CD4-positive, alpha-beta T cell treated with Interferon alpha-2 for 1 hour (primary cell): ENCODE results near the gene PCDHGC3.

Experiments used
- DNase-seq, 2 donors: peaks; one replicate each; pipeline ENCODE4 v3.0.0-alpha.2; 2020 to 2022

PCDHGC3 gene

DNA sequence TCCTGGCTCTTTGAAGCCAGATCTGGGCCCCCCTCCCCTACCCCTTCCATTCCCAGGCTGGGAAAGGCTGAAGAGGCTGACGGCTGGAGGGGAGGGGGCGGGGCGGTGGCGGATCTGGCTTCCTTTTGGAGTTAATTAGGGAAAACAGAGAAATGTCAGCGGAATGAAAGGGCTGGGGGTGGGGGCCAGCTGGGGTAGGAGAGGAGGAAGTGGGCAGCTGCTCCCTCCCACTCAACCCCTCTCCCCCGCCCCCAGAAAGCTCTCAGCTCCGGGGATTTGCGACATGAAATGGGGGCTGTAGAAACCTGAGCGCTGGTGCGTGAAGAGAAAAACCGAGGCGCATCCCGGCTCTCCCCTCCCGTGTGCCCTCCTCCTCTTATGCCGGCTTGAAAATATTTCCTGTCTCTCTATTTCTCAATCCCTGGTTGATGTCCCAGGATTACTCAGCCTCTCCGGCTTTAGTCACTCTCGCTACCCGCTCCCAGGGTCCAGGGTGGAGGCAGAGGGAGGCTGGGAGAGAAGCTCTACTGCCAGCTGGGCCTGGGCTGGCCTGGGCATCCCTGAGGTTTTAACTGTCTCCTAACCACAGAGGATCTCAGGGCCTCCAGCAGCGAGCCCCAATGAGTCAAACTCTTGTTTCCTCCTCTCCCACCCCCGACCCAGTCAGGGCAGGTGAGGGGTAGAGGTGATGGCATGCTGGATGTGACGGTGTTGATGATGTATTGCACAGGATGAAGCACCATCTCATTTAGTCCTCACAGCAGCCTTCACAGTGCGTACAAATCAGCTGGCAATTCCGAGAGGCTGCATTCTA, 33.2 kb downstream of the PCDHGC3 start:
- no peak for DNase-seq

DNA sequence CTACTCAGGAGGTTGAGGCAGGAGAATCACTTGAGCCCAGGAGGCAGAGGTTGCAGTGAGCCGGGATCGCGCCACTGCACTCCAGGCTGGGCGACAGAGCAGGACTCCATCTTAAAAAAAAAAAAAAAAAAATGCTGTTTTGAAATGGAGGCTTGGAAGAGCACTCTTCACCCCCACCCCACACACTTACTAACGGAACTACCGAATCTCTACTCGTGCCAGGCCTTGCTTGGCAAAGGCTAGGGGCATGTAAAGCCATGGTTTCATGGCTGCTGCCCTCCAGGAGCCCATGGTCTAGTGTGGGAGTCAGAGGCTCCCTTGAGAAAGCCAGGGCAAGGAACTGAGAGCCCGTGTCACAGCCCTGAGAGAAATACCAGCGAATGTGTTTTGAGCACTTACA, 34.4 kb downstream of the PCDHGC3 start:
- no peak for DNase-seq

DNA sequence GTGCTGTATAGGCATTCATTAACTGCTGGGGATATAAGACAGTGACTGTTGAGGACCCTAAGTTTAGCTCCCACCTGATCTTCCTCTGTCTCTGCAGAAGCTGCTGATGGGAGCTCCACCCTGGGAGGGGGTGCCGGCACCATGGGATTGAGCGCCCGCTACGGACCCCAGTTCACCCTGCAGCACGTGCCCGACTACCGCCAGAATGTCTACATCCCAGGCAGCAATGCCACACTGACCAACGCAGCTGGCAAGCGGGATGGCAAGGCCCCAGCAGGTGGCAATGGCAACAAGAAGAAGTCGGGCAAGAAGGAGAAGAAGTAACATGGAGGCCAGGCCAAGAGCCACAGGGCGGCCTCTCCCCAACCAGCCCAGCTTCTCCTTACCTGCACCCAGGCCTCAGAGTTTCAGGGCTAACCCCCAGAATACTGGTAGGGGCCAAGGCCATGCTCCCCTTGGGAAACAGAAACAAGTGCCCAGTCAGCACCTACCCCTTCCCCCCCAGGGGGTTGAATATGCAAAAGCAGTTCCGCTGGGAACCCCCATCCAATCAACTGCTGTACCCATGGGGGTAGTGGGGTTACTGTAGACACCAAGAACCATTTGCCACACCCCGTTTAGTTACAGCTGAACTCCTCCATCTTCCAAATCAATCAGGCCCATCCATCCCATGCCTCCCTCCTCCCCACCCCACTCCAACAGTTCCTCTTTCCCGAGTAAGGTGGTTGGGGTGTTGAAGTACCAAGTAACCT, 35.3 kb downstream of the PCDHGC3 start:
- peak in 1 of 2 donors; percentile 39 for DNase-seq

DNA sequence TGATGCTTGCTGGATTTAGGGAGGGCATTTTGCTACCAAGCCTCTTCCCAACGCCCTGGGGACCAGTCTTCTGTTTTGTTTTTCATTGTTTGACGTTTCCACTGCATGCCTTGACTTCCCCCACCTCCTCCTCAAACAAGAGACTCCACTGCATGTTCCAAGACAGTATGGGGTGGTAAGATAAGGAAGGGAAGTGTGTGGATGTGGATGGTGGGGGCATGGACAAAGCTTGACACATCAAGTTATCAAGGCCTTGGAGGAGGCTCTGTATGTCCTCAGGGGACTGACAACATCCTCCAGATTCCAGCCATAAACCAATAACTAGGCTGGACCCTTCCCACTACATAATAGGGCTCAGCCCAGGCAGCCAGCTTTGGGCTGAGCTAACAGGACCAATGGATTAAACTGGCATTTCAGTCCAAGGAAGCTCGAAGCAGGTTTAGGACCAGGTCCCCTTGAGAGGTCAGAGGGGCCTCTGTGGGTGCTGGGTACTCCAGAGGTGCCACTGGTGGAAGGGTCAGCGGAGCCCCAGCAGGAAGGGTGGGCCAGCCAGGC, 36.1 kb downstream of the PCDHGC3 start:
- no peak for DNase-seq

DNA sequence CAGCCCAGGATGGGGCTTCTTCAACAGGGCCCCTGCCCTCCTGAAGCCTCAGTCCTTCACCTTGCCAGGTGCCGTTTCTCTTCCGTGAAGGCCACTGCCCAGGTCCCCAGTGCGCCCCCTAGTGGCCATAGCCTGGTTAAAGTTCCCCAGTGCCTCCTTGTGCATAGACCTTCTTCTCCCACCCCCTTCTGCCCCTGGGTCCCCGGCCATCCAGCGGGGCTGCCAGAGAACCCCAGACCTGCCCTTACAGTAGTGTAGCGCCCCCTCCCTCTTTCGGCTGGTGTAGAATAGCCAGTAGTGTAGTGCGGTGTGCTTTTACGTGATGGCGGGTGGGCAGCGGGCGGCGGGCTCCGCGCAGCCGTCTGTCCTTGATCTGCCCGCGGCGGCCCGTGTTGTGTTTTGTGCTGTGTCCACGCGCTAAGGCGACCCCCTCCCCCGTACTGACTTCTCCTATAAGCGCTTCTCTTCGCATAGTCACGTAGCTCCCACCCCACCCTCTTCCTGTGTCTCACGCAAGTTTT, 36.7 kb downstream of the PCDHGC3 start:
- DNase-seq: peak; percentile 76 to 85

DNA sequence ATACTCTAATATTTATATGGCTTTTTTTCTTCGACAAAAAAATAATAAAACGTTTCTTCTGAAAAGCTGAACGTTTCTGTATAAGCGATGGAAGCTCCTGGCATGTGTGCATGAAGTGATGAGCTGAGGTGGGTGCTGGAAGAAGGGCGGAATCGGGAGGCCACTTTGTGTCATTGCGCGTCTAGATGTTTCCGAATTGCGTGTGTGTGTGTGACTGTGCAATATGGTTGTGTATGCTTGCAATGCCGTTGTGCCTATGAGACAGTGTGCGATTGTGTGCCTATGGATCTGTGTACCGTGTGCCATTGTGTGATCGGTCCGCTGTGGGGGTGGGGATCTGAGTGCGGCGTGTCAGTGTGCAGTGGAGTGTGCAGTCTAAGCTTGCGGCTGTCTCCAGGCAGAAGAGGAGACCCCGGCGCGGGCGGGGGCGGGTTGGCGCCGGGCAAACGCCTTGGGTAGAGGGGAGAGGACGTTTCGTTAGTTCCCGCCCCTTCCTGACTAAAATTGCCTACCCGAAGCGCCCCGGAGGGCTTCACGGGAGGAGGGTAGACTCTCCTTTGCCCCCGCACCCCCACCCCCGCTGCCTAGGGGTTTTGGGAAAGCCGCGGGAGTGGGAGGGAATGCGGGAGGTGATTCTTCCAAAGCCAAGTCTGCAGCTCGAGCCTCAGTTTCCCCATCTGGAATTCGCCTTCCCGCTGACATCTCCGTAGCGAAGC, 37.3 kb downstream of the PCDHGC3 start:
- peak in 1 of 2 donors; percentile 25 for DNase-seq

DNA sequence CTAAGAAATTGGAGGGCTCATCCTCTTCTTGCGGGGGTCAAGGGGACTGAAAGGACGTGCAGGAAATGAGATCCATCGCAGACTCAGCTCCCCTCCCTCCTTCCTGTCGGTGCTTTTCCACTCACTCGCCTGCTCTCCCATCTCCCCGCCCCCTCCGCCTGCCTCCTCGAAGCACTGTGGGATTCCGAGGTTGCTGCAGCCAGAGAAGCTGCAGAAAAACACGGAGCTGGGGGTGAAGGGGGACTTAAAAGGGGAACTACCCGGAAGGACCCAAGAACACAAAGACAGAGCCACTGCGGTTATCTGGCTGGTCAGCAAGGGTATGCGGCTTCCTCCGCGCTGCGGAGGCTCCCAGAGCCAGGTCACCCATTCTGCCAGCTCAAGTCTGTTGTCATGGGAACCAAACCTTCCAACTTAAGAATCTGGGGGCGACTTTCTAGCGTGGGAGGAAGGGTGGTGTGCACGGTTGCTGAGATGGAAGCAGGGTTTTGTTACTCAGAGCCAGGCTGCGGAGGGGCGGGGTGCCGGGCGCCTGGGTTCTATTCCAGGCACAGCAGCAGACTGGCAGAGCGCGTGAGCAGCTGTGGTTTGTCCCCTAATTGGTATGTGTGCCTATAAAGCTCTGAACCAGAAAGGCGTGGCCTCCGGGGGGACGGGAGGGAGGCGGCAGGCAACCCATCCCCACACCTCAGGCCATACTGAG, 38.0 kb downstream of the PCDHGC3 start:
- DNase-seq: peak; percentile 23 to 33

DNA sequence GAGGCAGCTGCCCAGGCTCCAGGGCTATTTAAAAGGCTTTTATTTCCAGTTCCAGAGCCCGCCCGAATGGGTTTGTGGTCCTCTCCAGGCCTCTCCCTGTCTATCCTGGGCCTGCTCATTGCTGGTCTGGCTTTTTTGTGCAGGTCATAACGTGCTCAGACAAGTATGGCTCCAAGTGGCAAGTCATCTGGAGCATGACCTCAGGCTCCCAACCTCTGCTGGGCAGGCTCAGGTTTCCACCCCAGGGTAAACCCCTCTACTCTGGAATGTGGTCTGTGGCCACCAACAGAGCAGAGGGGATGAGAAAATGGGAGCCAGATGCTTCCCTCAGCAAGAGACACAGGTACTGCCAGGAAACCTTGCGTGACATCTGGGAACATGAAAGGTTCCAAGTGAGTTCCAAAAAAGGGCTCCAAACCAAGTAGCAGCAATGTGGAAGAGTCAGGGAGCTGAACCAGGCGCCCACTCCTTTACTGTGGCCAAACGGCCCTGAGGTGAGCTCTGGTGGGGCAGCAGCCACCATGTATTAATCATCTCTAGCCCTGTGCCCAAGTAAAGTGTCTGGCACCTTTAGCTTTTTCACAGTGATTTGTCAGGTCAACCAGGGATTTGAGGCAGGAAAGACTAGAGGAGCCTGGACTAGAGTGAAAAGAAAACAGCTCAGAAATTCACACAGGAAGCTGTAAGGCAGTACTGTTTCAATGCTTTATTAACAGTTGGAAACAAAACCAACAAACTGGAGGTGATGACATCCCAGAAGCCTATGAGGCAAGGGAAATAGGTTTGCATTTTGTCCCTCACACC, 38.8 kb downstream of the PCDHGC3 start:
- DNase-seq: no peak

DNA sequence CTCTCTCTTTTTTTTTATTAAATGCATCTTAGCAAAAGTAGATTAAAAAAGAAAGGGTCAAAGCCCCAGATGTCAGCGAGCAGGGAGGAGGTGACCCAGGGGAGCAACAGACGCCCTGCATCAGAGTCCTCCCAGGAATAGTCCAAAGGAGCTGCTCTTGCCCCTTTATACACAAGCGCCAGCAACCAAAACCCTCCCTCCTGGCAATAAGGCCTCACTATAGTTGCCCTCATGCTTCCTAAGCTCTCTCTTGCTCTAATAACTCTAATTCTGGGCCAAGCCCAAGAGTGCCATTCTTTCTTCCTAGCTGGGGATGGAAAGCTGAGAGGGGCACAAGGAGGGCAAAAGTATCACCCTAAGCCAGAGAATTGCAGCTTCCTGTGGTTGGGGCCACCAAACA, 39.4 kb downstream of the PCDHGC3 start:
- DNase-seq: no peak

DNA sequence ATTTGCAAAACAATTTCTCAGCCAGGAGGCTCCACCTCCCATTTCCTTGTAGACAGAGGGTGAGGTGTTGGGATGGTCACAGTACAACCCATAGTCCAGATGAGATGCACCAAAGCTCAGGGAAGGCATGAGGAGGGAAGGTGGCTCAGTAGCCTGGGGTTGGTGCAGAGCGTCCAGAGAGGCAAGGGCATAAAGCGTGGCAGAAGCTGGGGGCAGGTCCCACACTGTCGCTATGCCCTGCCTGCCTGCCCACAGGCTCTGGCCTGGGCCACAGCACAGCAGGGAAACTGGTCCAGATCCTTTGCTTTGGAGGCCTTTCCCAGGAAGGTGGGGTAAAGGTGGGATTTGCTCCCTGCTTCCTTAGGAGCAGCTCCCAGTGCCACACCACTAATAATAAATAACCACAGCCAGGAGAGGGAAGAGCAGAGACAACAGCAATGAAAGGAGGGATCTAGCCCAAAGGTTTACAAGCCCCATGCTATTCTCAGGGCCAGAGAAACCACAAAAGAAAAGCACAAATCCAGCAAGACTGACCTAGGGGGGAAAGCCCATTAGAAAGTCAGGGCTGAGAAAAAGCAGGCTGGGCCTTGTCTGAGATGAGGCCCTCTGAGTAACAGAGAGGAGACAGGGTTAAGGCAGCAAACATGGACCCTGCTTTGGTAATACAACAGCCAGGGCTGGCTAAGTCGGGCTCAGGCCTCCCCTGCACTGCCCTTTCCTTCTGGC, 40.3 kb downstream of the PCDHGC3 start:
- DNase-seq: no peak

DNA sequence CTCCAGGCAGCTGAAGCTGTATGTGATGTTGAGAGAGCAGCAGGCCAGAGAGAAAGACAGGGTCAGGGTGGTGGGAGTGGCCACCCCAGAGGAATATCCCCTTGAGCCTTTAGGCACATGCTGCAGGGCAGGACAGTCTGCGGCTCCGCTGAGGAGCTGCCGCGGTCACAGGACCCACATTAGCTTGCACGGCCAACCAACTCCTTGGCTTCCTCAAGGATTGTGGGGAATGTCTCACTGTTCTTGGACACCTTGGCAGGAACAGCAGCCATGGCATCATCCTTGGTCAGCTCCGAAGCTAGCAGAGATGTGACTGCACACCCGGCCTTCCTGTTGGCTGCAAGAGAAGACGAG, 40.9 kb downstream of the PCDHGC3 start:
- DNase-seq: no peak

DNA sequence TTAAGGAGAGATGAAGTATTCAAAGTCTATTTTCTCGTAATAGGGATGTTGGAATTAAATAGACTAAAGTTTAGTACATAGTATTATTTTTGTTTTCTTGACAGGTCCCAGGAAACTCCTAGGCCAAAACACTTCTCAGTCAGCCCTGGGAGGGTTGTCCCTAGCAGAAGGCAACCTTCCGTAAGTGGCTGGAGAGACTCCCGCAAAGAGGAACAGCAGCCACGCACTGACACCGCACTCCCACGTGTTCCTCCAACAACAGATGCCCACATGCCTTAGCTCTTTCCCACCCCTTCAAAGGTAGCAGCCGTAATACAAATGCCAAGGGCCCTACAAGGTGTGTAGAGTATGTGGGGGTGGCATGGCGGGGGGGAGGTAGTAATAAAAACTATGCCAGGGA, 41.5 kb downstream of the PCDHGC3 start:
- DNase-seq: no peak

DNA sequence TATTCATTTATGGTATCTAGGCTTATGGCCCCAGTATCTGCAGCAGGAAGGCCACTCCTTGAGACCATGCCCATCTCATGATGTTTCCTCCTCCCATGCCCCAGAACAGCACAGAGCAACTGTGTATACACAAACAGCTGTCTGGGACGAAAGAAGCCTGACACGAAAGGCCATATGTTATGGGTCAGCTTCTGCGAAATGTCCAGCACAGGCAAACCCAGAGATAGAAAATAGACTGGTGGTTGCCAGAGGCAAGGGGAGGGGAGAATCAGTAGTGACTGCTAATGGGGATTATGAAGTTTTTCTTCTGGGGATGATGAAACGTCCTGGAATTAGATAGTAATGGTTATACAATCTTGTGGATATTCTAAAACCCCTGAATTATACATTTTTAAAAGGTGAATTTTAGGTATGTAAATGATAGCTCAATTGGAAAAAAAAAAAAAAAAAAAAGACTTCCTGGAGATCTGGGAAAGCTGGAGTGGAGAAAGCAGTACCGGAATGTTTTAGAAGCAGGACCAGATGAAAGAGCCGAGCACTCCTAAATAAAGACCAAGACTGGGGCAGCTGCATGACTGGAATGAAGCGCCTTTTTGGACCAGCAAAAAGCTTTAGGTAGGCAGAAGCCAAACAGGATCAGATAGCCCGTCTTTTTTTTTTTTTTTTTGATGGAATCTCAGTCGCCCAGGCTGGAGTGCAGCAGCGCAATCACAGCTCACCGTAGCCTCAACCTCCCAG, 42.3 kb downstream of the PCDHGC3 start:
- no peak for DNase-seq

DNA sequence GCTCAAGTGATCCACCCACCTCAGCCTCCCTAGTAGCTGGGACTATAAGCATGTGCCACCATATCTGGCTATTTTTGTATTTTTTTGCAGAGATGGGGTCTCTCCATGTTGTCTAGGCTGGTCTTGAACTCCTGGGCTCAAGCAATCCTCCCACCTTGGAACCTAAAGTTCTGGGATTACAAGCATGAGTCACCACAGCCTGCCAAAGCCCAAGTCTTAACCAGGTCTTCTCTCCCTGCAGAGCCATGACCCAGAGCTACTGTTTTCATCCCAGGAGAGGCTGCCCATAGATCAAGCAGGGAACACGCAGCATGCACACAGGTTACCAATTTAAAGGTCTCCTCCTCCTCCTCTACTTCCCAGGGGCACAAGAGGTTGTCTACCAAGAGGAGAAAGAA, 42.9 kb downstream of the PCDHGC3 start:
- DNase-seq: no peak

DNA sequence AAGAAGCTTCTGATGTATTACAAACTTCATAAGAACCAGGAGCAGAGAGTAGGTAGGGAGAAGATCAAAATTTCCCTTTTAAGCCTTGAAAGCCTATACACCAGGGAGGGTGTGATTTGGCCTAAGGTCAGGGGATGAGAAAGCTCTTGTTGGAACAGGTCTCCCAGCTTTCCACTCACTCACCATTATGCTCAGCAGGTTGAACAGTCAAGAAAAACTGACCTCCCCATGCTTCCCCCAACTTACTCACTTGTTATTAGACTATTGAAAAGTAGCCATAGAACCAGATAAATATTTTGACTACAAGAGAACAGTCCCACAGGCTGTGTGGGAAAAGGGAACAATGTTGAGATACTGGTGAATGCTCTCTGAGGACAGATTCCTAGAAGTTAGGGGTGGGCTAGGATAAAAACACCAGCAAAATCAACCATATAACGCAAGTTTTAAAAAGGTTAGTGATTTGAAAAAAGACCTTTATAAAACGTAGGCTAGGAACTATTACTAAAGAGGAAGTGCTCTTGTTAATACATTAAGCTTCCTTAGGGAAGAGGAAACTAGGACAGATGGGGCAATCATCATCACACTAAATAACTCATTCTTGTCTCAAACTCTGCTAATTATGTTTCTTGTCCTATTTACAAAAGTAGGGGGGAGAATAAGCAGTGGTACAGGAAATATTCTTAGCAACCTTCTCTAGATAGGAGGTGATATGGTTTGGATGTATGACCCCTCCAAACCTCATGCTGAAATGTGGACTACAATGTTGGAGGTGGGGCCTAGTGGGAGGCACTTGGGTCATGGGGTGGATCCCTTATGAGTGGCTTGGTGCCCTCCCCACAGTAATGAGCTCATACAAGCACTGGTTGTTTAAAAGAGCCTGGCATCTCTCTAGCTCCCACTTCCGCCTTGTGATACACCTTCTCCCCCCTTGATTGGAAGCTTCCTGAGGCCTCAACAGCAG, 44.1 kb downstream of the PCDHGC3 start:
- DNase-seq: no peak

DNA sequence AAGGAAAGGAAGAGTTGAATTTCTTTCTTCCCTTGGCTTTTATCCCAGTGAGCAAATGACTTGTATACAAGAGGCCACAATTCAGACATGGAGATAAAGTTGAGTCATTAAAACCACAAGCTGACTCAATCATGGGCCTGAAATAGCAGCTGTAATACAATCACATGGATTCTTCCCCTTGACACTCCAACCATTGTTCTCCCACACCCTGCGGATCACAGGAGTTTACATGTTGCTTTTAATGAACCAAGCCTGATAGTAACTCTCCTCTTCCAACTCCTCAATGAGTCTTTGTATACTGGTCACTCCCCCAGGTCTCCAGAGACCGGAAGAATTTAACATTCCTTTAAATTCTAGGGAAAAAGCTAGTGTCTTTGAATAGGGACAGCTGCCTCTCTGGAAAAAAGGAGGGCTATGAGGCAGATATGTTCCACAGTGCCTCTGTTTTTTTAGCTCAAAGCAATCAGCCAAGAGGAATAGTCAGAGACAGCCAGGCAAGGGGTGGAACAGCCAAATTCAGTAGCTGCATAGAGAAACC, 45.5 kb downstream of the PCDHGC3 start:
- DNase-seq: no peak

DNA sequence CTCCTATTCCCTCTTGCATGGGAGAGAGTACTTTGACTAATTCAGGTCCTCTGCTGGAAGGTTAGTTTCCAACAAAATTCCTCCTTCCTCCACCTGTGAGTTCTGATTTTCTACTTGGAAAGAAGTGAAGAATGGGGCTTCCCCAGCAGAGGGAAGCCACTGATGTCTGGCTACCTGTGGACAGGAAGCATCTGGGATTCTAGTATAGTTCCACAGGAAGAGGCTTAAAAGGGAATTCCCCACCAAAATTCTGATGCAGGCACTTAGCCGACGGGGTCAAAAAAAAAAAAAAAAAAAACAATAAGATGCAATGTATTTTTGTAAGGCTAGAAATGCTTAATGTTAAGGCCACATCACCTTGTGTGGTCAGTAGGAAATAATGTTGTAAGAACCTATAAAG, 46.5 kb downstream of the PCDHGC3 start:
- DNase-seq: no peak

DNA sequence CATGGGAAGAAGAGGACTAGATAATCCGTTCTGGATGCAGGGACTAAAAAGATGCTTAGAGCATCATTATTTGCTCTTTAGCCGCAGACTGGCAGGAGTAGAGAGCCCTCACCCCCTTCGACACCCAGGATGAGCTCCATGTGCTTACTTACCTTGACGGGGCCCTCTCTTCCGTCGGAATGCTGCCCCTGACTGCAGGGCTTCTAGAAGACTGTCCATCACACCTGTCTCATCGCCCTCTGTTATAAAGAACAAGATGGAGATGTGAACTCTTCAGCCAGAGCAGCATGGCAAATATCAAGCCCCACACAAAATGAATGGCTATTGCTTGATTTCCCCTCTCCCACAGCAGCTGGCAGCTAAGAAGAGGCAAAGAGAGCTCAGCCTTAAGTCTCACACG, 48.2 kb downstream of the PCDHGC3 start:
- no peak for DNase-seq
